ENCODE measurements around the gene RAF1.

RAF1 gene

DNA sequence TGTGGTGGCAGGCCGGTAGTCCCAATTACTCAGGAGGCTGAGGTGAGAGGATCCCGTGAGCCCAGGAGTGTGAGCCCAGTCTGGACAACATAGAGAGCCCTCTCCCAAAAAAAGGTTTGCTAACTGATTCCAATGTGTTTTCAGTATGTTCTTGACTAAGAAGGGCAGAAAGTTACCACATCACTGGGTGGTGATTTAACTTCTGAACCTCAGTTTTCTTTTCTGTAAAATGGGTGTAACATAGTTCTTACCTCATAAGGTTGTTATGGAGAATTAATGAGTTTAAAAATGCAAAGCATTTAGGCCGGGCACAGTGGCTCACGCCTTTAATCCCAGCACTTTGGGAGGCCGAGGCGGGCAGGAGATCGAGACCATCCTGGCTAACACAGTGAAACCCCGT, 28.5 kb upstream of the RAF1 start:
- H3K4me3 ChIP-seq (ENCODE audit: low read length), result no peak overlapping the region
- no peak for DNase-seq (ENCODE audit: low read depth)
- TF ChIP-seq, protein P1, sequence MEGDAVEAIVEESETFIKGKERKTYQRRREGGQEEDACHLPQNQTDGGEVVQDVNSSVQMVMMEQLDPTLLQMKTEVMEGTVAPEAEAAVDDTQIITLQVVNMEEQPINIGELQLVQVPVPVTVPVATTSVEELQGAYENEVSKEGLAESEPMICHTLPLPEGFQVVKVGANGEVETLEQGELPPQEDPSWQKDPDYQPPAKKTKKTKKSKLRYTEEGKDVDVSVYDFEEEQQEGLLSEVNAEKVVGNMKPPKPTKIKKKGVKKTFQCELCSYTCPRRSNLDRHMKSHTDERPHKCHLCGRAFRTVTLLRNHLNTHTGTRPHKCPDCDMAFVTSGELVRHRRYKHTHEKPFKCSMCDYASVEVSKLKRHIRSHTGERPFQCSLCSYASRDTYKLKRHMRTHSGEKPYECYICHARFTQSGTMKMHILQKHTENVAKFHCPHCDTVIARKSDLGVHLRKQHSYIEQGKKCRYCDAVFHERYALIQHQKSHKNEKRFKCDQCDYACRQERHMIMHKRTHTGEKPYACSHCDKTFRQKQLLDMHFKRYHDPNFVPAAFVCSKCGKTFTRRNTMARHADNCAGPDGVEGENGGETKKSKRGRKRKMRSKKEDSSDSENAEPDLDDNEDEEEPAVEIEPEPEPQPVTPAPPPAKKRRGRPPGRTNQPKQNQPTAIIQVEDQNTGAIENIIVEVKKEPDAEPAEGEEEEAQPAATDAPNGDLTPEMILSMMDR (conservative IDR thresholded peaks at IDR 0.05; ENCODE audit: low read length), result no peak

DNA sequence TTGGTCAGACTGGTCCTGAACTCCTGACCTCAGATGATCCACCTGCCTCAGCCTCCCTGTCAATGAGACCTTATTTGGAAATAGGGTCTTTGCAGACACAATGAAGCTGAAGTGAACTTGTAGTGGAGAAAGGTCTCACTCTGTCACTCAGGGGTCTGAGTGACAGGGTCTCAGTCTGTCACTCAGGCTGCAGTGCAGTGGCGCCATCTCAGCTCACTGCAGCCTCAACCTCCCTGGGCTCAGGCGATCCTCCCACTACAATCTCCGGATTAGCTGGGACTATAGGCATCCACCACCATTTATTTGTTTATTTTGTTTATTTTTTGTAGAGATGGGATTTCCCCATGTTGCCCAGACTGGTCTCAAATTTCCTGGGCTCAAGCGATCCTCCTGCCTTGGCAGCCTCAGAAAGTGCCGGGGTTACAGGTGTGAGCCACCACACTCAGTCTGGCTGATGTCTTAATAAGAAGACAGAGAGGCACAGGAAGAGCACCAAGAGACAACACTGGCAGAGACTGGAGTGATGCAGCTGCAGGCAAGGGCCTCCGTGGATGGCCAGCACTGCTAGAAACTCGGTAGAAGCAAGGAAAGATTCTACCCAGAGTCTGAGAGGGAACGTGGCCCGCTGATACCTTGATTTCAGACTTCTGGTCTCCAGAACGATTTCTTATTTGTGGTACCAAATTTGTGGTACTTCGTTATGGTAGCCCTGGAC, 26.2 kb upstream of the RAF1 start:
- no peak for DNase-seq (ENCODE audit: low read depth)
- no peak overlapping the region for H3K4me3 ChIP-seq (ENCODE audit: low read length)
- TF ChIP-seq, protein P1 (conservative IDR thresholded peaks at IDR 0.05; ENCODE audit: low read length), result no peak

DNA sequence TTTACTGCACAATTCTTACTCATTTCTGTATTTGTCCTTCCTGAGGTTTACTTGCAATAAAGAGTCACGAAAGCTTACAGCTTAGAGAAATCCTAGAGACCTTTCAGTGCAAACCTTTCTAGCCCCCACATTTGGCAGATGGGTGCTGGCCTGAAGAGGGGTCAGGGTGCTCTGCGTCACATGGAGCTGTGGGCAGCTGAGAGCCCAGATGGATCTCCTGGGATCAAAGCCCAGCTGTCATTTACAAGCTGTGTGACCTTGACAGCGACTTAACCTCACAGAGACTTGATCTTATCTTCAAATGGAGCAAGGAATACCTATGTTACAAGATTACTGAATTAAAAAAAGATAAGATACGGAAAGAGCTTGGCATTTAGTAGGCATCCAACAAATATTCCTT, 24.0 kb upstream of the RAF1 start:
- no peak overlapping the region for H3K4me3 ChIP-seq (ENCODE audit: low read length)
- TF ChIP-seq, protein P1 (conservative IDR thresholded peaks at IDR 0.05; ENCODE audit: low read length), result no peak
- DNase-seq (ENCODE audit: low read depth), result no peak

DNA sequence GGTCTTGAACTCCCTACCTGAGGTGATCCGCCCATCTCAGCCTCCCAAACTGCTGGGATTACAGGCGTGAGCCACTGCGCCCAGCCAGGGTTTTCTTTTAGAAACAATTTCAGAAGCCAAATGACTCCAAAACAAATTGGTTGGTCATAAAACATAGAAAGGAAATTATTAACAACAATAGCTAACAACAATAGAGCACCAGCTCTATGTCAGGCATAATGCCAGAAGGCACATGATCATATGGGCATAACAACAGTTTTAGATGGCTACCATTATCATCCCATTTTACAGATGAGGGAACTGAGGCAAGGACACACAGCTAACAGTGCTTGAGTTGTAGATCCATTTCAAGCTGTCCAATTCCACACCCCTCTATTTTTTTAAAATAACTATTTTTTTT, 22.2 kb upstream of the RAF1 start:
- H3K4me3 ChIP-seq (ENCODE audit: low read length), result no peak overlapping the region
- no peak for DNase-seq (ENCODE audit: low read depth)
- TF ChIP-seq, protein P1 (conservative IDR thresholded peaks at IDR 0.05; ENCODE audit: low read length), result no peak

DNA sequence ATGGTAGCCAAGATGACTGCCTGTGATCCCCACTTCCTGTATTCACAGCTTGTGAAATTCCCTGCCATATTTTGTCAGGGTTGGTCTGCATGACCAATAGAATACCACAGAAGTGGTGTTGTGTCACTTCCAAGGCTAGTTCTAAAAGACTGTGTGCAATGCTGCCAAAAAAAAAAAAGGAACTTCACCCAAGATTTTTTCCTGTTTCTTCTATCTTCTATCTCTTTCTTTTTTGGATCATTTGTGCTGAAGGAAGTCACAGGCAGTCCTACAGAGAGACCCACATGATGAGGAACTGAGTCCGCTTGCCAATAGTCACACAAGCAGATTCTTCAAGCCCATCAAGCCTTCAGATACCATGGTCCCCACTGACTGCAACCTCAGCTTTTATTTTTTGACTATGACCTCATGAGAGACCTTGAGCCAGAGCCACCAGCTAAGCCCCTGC, 18.1 kb upstream of the RAF1 start:
- DNase-seq (ENCODE audit: low read depth), result peak; percentile 92
- TF ChIP-seq, protein P1 (conservative IDR thresholded peaks at IDR 0.05; ENCODE audit: low read length), result no peak
- no peak overlapping the region for H3K4me3 ChIP-seq (ENCODE audit: low read length)

DNA sequence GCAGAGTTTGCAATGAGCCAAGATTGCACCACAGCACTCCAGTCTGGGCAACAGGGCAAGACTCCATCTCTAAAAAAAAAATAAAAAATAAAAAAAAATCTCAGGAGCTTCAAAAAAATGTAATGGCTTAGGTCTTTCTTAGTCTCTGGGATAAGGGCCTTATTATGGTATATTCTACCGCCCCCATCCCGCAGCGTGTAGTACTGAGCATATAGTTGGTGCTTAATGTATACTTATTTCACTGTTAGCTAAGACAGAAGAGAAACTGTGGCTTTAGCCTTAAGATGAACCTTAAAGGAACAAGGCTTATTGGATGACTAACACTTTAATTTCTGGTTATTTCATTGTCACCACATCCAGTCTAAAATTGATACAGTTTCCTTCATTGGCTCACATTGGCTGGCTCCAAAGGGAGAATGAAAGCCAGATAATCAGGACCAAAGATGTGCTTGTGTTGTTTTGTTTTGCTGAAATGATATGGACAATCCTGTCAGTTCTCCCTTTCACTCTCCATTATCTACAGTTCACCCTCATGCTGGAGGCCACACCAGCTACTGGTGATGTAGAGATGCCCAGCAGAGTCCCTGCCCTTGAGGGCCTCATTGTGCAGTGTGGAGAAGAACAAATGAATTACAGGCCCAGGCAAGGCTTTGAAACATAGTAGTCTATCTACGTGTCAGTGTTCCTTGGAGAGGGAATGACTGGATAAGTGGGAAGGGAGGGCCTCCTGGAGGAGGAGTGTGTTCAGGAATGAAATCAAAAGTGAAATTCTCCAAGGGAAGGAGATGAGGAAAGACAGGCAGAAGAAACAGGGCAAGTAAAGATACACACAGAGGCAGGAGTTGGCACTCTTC, 17.4 kb upstream of the RAF1 start:
- DNase-seq (ENCODE audit: low read depth), result peak; percentile 11
- TF ChIP-seq, protein P1 (conservative IDR thresholded peaks at IDR 0.05; ENCODE audit: low read length), result no peak
- no peak overlapping the region for H3K4me3 ChIP-seq (ENCODE audit: low read length)

All from AG10803 (cell line).